Measurements from ENCODE around the gene ZNF425. TPM values are rescaled to one million over a fixed set of nuclear protein-coding genes. Genes with fewer than 3 reads are reported as not detected.

ZNF425 gene
- total and polyA plus RNA-seq, 2 experiments from 2014 or later = 4.3 to 5.0 TPM

DNA sequence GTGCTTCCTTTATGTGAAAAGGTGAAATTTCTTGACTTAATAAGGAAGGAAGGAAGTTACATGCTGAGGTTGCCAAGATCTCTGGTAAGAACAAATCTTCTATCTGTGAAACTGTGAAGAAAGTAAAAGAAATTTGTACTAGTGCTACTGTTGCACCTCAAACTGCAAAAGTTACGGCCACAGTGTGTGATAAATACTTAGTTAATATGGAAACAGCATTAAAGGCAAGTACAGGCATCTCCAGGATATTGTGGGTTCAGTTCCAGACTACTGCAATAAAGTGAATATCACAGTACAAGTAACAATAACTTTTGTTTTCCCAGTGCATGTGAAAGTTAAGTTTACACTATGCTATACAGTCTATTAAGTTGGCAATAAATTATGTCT, 46.4 kb upstream of the ZNF425 start:
- no peaks in the 10 kb centered on the region for H3K9me2 ChIP-seq (ENCODE audit: insufficient read depth)
- H3K27ac ChIP-seq (ENCODE audit: low read depth) = 0 out of 2 replicates have a peak overlapping the region, but pooled peaks have one; percentile 42
- no peak for DNase-seq (ENCODE audit: low spot score)
- H3K4me3 ChIP-seq = no peak overlapping the region
- H3K27me3 ChIP-seq (ENCODE audit: insufficient read depth) = no peaks in the 10 kb centered on the region
- no peaks in the 10 kb centered on the region for H3K4me1 Mint-ChIP-seq
- H3K4me3 Mint-ChIP-seq = no peak overlapping the region
- H3K36me3 ChIP-seq (ENCODE audit: insufficient read depth) = peaks cover 85% of the 10 kb centered on the region
- no peak for ATAC-seq
- H3K9me3 Mint-ChIP-seq = no peaks in the 10 kb centered on the region
- TF ChIP-seq EZH2 (IDR thresholded peaks at IDR 0.05; ENCODE audit: low read depth, unreplicated experiment) = no peak
- TF ChIP-seq ZNF331 (CRISPR knock-in tag; IDR thresholded peaks at IDR 0.05; ENCODE audit: low read depth) = no peak
- TF ChIP-seq, protein P1, sequence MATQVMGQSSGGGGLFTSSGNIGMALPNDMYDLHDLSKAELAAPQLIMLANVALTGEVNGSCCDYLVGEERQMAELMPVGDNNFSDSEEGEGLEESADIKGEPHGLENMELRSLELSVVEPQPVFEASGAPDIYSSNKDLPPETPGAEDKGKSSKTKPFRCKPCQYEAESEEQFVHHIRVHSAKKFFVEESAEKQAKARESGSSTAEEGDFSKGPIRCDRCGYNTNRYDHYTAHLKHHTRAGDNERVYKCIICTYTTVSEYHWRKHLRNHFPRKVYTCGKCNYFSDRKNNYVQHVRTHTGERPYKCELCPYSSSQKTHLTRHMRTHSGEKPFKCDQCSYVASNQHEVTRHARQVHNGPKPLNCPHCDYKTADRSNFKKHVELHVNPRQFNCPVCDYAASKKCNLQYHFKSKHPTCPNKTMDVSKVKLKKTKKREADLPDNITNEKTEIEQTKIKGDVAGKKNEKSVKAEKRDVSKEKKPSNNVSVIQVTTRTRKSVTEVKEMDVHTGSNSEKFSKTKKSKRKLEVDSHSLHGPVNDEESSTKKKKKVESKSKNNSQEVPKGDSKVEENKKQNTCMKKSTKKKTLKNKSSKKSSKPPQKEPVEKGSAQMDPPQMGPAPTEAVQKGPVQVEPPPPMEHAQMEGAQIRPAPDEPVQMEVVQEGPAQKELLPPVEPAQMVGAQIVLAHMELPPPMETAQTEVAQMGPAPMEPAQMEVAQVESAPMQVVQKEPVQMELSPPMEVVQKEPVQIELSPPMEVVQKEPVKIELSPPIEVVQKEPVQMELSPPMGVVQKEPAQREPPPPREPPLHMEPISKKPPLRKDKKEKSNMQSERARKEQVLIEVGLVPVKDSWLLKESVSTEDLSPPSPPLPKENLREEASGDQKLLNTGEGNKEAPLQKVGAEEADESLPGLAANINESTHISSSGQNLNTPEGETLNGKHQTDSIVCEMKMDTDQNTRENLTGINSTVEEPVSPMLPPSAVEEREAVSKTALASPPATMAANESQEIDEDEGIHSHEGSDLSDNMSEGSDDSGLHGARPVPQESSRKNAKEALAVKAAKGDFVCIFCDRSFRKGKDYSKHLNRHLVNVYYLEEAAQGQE (IDR thresholded peaks at IDR 0.05; ENCODE audit: unreplicated experiment) = no peak
- TF ChIP-seq, protein P2, sequence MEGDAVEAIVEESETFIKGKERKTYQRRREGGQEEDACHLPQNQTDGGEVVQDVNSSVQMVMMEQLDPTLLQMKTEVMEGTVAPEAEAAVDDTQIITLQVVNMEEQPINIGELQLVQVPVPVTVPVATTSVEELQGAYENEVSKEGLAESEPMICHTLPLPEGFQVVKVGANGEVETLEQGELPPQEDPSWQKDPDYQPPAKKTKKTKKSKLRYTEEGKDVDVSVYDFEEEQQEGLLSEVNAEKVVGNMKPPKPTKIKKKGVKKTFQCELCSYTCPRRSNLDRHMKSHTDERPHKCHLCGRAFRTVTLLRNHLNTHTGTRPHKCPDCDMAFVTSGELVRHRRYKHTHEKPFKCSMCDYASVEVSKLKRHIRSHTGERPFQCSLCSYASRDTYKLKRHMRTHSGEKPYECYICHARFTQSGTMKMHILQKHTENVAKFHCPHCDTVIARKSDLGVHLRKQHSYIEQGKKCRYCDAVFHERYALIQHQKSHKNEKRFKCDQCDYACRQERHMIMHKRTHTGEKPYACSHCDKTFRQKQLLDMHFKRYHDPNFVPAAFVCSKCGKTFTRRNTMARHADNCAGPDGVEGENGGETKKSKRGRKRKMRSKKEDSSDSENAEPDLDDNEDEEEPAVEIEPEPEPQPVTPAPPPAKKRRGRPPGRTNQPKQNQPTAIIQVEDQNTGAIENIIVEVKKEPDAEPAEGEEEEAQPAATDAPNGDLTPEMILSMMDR (conservative IDR thresholded peaks at IDR 0.05; ENCODE audit: low read depth in 2 of 2) = no peak
- no peak for TF ChIP-seq ETS1 (IDR thresholded peaks at IDR 0.05)
- no peak for TF ChIP-seq EZH2phosphoT487 (IDR thresholded peaks at IDR 0.05; ENCODE audit: unreplicated experiment)
- TF ChIP-seq JUNB (IDR thresholded peaks at IDR 0.05; ENCODE audit: unreplicated experiment) = no peak
- H3F3A ChIP-seq (replicated peaks; ENCODE audit: low read depth) = peaks cover 46% of the 10 kb centered on the region
- no peaks in the 10 kb centered on the region for H3K4me1 ChIP-seq (ENCODE audit: insufficient read depth)
- H2AFZ ChIP-seq = no peak overlapping the region
- peaks cover 74% of the 10 kb centered on the region for H3K79me2 ChIP-seq (replicated peaks; ENCODE audit: insufficient read depth)
- peak overlapping the region; percentile 70 for H3K27ac Mint-ChIP-seq
- H3K4me2 ChIP-seq = no peak overlapping the region
- peaks cover 4% of the 10 kb centered on the region for H3K27me3 Mint-ChIP-seq (ENCODE audit: insufficient read depth, low read depth, poor library complexity)
- peaks cover 94% of the 10 kb centered on the region for H3K36me3 Mint-ChIP-seq (ENCODE audit: low read depth)
- peaks cover 59% of the 10 kb centered on the region for H4K20me1 ChIP-seq (replicated peaks; ENCODE audit: insufficient read depth)

- H3F3A ChIP-seq (replicated peaks; ENCODE audit: low read depth) = peaks cover 43% of the 10 kb centered on the region
- H3K4me2 ChIP-seq = no peak overlapping the region
- H3K27ac ChIP-seq (ENCODE audit: low read depth) = peak overlapping the region; percentile 42
- H3K9me2 ChIP-seq (ENCODE audit: insufficient read depth) = no peaks in the 10 kb centered on the region
- no peaks in the 10 kb centered on the region for H3K27me3 ChIP-seq (ENCODE audit: insufficient read depth)
- no peaks in the 10 kb centered on the region for H3K9me3 Mint-ChIP-seq
- H2AFZ ChIP-seq = no peak overlapping the region
- no peak for DNase-seq (ENCODE audit: low spot score)
- peaks cover 4% of the 10 kb centered on the region for H3K27me3 Mint-ChIP-seq (ENCODE audit: insufficient read depth, low read depth, poor library complexity)
- H3K79me2 ChIP-seq (replicated peaks; ENCODE audit: insufficient read depth) = peaks cover 79% of the 10 kb centered on the region
- H3K4me3 Mint-ChIP-seq = no peak overlapping the region
- no peak for ATAC-seq
- no peaks in the 10 kb centered on the region for H3K4me1 ChIP-seq (ENCODE audit: insufficient read depth)
- H3K36me3 Mint-ChIP-seq (ENCODE audit: low read depth) = peaks cover 94% of the 10 kb centered on the region
- no peaks in the 10 kb centered on the region for H3K4me1 Mint-ChIP-seq
- H3K36me3 ChIP-seq (ENCODE audit: insufficient read depth) = peaks cover 85% of the 10 kb centered on the region
- peak overlapping the region; percentile 70 for H3K27ac Mint-ChIP-seq
- peaks cover 60% of the 10 kb centered on the region for H4K20me1 ChIP-seq (replicated peaks; ENCODE audit: insufficient read depth)
- H3K4me3 ChIP-seq = no peak overlapping the region
- TF ChIP-seq NANOG (IDR thresholded peaks at IDR 0.05; ENCODE audit: borderline replicate concordance) = no peak
- no peak for TF ChIP-seq CREB1 (CRISPR knock-in tag; IDR thresholded peaks at IDR 0.05; ENCODE audit: low read depth)
- no peak for TF ChIP-seq EZH2 (IDR thresholded peaks at IDR 0.05; ENCODE audit: low read depth, unreplicated experiment)
- TF ChIP-seq ZNF114 (CRISPR knock-in tag; IDR thresholded peaks at IDR 0.05) = no peak
Observed at GRCh38 chr7:149171892-149172533, 45.9 kb upstream of the ZNF425 start.

All from GM23338 (cell line).